ENCODE data around the gene ERICH2.

Gene ERICH2

DNA sequence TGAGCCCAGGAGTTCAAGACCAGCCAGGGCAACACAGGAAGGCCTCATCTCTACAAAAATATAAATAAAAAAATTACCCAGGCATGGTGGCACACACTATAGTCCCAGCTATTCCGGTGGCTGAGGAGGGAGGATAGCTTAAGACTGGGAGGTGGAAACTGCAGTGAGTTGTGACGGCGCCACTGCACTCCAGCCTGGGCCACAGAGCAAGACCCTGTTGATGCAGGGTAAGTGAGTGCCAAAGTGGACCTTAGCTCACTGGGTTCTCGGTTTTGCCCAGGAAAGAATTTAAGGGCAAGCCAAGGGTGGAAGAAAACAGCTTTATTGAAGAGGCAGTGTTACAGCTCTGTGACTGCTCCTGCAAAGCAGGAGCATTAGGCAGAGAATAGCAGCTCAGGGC, 6.9 kb upstream of the ERICH2 start:
- no peak for DNase-seq

DNA sequence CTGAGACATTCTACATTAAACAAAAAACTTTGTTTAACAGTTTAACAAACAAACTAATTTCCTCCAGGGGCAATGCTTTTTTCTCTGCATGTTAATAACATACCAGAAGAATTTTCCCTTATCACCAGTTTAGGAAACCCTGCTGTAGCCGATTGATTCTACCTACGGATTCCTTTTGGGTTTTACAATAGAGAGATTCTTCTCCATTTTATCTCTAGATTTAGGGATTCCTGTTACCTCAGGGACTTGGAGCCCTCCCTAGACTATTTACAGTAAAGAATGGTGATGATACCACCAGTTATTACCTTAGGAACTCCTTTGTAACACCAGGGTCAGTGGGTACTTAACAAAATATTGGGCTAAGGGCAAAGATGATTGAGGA, 5.3 kb upstream of the ERICH2 start:
- no peak for DNase-seq

DNA sequence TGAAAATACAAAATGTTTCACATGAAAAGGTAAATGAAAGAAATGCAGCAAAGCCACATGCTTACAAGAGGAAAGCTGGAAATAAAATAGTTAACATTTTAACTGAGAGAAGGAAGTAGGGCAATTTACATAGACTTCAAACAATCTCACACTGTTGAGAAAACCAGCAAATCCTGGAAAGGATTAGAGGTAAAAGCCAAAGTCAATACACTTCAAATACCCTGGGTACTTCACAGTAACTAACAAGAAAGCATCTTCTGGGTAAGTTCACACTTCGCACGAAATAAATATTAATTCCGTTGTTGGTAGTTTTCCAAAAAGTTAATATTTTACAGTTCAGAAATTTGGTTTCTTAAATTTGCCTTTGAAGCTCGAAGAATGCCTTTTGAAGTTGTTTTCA, 3.5 kb upstream of the ERICH2 start:
- no peak for DNase-seq

DNA sequence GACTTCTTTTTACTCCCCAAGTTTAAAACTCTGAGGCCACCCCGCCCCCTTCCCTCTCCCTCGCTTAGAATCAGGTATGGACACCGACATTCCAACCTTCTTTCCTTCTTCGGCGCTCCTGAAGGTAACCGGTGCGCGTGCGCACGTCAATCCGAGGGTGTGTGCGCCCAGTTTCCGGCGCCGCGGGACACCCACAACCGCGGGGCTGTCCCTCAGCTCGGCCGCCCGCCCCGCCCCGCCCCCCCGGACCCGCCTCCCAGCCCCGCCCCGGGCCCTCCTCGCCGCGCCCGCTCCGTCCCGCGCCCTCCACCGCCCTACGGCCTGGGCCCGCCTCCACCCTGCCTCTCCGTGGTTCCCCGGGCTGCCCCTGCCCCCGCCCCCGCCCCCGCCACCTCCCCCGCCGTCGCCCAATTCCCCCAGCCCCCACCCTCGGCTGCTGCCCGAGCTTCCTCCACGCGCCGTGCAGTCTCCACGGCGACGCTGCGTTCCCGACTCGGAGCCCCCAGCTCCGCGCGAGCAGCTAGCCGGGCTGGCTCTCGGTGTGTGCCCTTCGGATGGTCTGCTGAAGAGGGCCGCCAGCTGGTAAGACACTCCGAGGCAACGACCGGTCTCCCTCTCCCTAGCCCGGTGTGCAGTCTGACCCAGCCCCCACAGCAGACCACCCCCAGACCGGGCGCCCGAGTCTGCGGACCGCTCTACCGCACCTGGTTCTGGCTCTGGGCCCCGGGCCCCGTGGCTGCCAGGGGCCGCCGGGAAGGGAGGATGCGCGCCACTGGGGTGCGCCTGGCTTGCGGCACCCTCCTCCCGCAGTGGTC, 635 bp downstream of the ERICH2 start:
- peak; percentile 71 for DNase-seq

DNA sequence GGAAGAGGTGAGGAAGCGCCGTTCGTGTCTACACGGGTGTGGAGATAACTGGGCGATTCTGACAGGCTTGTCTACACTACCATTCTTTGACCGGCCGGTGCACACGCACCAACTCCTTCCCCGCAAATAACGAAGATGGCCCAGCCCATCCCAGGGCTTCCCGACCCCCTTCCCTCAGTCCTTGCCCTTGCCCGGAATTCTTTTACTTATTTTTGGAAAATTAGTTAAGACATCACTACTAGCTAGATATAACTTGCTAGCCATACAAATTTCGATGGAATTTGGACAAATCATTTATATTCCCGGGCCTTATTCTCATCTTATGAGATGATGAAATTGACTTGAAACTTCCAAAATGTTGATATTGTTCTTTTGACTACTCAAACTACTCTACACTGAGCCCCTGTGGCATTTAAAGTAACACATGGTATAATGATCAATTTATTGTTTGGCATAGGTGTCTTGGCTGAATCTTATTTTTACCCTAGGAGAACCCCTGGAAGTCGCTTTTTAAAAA, 1.3 kb downstream of the ERICH2 start:
- peak; percentile 3 for DNase-seq

DNA sequence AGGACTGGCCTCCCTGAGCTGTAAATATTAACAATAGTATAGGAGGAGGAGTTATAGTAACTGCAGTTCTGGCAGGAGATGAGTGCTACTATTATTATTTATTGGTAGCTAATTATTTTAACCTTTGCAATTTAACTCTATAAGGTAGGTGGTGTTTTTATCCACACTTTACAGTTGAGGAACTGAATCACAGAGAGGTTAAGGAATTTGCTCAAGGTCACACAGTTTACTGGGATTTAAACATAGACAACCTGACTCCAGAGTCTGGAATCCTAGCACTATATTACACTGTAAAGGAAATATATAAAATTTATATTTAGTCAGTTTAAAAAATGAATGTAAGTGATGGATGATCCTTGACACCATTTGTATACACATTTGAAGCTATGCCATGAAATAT, 2.1 kb downstream of the ERICH2 start:
- DNase-seq: no peak

DNA sequence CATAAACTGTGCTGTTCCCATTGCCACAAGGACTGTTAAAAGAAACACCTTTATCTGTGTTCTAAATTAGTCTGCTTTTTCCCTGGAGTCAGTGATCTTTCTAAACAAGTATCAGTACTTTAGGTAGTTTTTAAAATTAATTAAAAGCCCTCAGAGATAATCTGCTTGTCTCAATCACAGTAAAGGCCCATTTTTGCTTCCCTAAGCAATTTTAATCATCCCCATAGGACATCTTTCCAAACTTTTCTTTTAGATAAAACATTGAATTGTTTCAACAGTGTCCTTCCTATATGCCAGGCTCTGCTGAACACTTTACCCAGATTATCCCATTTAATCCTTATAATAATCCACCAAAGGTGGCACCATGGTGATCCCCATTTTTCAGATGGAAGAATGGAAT, 3.9 kb downstream of the ERICH2 start:
- no peak for DNase-seq

DNA sequence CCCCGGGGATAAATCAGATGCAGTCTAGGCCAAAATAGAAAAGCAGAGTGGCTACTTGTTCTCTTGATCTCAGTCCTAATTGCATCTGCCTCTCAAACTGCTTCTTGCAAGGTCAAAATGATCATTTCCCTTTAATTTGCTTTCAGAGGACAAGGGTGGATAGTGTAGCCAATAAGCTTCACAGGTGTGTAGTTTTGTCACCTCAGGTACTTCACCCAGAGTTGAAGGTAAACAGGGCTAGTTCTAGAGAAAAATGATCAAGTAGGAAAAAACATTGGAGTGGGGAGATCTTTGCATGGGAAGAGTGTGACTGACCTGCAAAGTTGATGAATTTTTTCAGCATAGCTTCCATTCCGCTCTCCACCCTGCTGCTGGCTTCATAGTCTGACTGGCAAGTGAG, 8.7 kb downstream of the ERICH2 start:
- DNase-seq: no peak

DNA sequence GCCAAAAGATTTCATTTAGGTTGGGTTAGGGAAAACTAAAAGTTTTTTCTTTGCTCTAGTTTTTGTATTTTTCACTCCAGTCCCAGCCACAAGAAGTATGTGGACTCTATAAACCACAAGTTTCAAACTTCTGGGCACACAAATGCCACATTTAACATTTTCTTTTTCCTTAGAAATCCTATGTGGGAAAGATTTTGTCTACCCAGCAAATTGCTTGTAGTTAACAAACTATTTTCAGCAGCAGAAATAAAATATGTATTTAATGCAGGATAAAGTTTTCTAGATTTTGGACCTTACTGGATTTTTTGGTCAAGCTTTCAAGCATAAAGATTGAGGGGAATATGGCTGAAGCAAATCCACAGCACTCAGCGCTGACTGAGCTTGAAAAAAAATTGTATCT, 9.1 kb downstream of the ERICH2 start:
- DNase-seq: no peak

DNA sequence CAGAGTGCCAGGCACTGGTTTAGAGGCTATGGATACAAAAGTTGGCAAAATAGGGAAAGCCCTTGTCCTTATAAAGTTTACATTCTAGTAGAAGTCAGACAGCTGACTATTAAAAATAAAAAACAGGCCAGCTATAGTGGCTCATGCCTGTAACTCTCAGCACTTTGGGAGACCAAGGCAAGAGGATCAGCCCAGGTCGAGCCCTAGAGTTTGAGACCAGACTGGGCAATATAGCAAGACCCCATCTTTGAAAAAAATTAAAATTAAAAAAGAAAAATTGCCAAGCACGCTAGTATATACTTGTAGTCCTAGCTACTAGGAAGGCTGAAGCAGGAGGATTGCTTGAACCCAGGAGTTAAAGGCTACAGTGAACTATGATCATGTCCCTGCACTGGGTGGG, 12.5 kb downstream of the ERICH2 start:
- DNase-seq: no peak

DNA sequence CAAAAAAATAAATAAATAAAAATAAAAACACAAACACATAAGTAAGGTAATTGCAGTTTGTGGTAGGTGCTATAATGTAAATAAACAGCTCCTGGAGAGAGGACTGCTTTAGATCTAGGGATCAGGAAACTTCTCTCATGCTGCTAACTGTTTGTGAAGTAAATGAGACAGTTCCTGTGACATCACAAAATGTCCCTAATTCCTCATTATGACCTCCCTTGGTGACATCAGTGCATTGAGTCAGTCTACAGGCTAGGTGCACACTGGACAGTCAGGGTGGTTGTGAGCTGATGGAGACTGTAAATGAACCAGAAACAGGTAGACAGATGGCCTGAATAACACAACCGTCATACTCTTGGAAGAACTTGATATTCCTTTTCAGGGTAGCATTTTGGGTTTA, 13.4 kb downstream of the ERICH2 start:
- DNase-seq: no peak

DNA sequence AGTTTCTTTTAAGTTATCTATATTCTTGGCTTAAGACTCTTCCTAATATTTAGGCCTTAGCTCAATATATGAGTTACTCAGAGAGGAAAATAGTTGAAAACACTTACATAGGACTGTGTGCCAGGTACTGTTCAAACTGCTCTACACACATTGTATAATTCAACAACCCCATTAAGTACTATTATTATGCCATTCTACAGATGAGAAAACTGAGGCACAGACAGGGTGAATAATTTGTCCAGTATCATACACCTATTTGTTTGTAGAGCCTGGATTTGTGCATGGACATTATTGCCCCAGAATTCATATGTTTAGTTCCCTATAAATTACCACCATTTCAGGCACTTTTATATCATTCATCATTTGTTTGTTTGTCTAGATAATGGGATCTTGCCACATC, 28.8 kb downstream of the ERICH2 start:
- no peak for DNase-seq

DNA sequence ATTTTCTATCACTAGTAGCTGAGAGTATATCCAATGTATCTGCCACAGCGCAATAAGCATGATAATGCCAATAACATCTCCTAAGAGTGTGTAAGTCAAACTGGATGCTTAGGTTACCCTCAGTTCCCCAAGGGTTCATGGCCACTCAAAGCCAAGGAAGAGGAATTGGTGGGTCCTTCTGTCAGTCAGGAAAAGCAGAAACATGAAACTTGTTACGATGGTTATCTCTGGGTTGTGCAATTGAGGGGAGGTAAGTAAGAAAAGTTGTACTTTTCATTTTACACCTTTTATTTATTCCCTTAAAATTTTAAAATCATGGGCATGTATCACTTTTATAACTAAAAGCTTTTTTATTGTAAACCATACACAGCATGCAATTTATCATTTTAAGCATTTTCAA, 36.4 kb downstream of the ERICH2 start:
- no peak for DNase-seq

DNA sequence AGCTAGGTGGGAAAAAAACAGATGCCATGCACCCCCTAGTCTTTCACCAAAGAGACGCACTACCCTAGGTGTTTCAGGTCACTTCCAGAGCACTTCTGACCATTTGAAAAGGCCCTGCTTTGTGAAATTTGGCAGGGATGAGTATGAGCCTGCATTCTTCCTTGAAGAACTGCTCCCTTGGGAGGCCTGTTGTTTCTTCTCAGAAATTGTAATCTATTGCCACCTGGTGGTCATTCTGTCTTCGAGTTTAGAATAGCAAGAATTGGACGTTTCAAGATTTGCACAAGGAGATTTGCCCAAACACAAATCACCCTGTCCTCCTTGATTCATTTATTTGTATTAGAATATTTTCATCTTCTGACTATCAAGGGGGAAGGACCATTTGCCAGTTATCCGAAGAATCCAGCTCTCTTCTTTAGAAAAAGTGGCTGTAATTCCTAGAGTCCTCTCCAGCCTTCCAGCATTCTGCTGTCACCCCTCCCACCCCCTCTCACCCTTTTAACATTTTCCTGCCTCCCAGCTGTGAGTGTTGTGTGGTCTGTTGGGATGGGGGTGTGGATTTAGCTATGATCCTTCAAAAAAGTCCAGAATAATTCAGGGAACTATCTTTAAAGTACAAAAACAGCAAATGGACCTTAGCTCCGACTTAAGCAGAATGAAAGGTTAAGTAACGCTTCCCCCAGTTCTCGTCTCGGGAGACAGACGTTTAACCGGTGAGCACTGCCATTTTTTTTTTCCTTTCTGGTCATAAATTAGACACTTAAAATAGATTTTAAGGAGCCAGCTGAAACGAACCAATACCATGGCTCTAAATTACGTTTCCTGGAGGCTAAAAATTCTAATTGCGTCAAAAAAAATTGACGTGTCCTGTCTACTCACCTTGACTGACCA, 42.8 kb downstream of the ERICH2 start:
- peak; percentile 87 for DNase-seq

DNA sequence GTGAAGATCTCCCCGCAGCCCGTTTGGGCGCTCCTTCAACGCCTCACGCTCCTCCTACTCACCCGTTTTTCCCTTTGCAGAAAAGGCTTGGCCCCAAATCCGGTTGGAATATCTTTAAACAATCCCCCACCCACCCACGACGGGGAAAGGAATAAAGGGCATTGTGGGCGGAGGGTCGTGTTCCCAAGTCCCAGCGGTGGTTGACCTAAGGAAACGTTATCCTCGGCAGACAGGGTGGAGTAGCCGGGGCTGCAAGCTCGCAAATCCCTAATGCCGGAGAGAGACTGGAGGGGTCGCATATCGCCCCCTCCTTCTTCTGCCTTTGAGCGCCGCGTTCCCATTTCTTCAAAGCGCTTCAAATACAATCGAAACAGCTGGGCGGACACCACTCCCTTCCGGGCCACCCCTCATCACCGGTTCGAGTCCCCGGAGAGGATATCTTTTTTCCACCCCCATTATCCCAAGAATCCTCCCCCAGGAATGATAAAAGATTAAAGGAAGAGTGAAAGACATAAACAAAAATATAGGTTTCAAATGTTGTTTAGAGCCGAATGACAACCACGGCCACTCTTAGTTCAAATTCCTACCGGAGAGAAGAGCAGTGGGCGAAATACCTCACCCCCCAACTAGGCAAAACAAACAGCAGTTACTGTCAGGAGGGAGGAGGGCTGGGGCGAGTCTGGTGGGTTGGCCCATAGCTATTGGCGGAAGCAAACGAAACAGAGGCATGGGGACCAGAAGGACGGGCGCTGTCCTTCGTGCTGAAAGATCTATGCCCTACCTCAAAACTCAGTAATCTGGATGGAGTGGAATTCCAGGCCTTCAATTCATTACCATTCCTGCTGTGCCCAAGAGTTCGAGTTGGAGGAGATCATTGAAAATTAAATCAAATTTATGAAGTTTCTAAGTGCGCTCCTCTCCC, 43.7 kb downstream of the ERICH2 start:
- peak; percentile 65 for DNase-seq

DNA sequence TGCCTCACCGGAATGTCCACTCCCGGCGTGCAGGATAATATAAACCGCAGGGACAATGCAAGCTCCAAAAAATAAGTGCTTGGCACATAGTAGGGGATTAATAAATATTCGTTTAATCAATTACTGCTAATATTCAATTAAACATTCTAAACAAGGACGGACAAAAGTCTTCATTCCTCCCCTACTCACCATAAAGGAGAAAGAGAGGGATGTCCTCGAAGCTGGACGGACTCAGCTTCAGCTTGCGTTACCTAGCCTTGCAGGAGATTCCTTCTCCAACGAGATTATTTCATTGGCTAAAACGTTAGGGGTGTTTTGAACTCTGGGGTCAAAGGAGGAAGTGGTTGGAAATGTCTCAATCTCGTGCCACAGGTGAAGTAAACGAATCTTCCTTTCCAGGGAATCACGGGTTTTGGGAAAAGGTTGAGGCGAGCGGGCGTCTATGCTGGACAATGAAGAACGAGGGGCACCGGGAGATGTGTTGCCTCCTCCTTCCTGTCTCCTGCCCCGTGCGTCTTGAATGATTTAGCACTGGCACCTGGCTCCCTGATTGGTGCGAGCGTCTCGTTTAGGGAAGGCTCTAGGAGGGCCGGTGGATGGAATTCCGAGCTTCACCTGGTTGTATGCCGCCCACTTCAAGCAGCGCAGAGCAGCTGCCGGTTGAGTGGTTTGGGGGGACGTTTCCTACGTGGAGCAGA, 44.5 kb downstream of the ERICH2 start:
- no peak for DNase-seq

DNA sequence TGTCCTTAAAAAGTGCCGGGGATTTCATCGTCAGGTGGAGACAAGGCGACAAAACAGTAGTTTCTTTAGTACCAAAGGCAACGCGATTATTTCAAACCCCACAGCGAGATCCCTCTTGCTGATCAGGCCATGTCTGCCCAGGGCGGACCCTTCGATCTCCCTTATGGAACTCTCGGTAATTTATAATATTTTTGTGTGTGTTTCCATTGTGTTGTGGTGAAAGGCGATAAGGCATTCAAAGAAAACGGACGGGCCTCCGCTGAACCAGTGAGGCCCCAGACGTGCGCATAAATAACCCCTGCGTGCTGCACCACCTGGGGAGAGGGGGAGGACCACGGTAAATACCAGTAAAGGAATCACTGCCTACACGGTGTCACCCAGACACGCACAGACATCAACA, 45.1 kb downstream of the ERICH2 start:
- DNase-seq: no peak

DNA sequence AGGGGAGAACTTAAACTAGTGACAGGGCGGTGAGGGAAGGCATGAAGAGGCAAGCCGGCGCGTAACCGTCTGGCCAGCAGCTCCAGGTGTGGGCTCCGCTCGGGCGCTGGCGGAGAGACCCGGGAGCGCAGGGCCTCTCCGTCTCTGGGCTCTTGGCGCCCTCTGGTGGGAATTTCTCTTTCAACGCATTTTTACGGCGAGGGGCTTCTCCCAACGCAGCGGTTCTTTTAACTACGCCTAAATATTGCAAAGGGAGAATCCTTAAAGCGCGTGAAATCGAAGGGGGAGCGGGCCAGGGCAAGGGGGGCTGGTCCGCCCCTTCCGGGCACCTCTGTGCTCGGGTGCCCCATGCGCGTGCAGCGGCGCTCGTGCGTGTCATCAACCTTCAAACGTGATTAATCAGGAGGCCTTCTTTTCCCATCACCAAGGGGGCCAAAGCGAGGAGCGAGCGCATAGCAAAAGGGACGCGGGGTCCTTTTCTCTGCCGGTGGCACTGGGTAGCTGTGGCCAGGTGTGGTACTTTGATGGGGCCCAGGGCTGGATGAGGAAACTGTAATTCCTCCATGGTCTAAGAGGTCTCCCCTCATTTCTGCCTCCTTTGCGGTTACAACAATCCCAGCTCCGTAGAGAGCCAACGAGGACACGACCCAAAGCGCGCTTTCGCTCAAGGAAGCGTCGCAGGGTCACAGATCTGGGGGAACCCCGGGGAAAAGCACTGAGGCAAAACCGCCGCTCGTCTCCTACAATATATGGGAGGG, 45.7 kb downstream of the ERICH2 start:
- peak; percentile 48 for DNase-seq

DNA sequence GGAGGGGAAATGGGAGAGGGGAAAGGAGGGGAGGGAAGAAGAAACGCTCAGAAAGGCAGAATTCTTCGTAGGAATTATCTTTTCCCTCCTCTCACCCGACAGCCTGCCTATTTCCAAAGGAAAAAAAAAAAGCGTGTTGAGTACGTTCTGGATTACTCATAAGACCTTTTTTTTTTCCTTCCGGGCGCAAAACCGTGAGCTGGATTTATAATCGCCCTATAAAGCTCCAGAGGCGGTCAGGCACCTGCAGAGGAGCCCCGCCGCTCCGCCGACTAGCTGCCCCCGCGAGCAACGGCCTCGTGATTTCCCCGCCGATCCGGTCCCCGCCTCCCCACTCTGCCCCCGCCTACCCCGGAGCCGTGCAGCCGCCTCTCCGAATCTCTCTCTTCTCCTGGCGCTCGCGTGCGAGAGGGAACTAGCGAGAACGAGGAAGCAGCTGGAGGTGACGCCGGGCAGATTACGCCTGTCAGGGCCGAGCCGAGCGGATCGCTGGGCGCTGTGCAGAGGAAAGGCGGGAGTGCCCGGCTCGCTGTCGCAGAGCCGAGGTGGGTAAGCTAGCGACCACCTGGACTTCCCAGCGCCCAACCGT, 46.4 kb downstream of the ERICH2 start, which contains the start of gene GAD1:
Gene GAD1, plus strand, starts transcription at position 384 of the 589 bp plus-strand sequence. CDS start 1,705 bp downstream, outside the sequence.
- DNase-seq: peak; percentile 78
